ENCODE results near the gene SLC6A12. TPM values are rescaled to one million over a fixed set of nuclear protein-coding genes. Genes with fewer than 3 reads are reported as not detected.

SLC6A12 gene
- total RNA-seq, 1 donor from 2014 or later = 0.64 TPM

GRCh38 chr12:177336-177979 lies 36.5 kb downstream of the SLC6A12 start:
- Mint-ChIP-seq H3K27ac (ENCODE audit: unreplicated experiment) (peak overlapping the region; percentile 98), H3K36me3 (ENCODE audit: unreplicated experiment) (peaks cover 4% of the 10 kb centered on the region), H3K4me3 (ENCODE audit: unreplicated experiment) (peak overlapping the region; percentile 61), H3K27me3 (ENCODE audit: unreplicated experiment) (peaks cover 32% of the 10 kb centered on the region), H3K4me1 (ENCODE audit: low read depth, unreplicated experiment) (peaks cover 49% of the 10 kb centered on the region), H3K9me3 (ENCODE audit: unreplicated experiment) (peaks cover 22% of the 10 kb centered on the region)
- TF ChIP-seq CTCF (IDR thresholded peaks at IDR 0.05; ENCODE audit: partially characterized antibody, unreplicated experiment) = no peak
- no peak for DNase-seq

GRCh38 chr12:176321-177181 lies 37.4 kb downstream of the SLC6A12 start:
- Mint-ChIP-seq H3K27ac (ENCODE audit: unreplicated experiment) (peak overlapping the region; percentile 98), H3K4me3 (ENCODE audit: unreplicated experiment) (peak overlapping the region; percentile 69), H3K36me3 (ENCODE audit: unreplicated experiment) (peaks cover 4% of the 10 kb centered on the region), H3K9me3 (ENCODE audit: unreplicated experiment) (peaks cover 23% of the 10 kb centered on the region), H3K4me1 (ENCODE audit: low read depth, unreplicated experiment) (peaks cover 56% of the 10 kb centered on the region), H3K27me3 (ENCODE audit: unreplicated experiment) (peaks cover 33% of the 10 kb centered on the region)
- peak; percentile 80 for DNase-seq
- TF ChIP-seq CTCF (IDR thresholded peaks at IDR 0.05; ENCODE audit: partially characterized antibody, unreplicated experiment) = no peak

- H3K27ac Mint-ChIP-seq (ENCODE audit: unreplicated experiment) = peak overlapping the region; percentile 98
- no peak overlapping the region for H3K4me3 Mint-ChIP-seq (ENCODE audit: unreplicated experiment)
- peaks cover 34% of the 10 kb centered on the region for H3K27me3 Mint-ChIP-seq (ENCODE audit: unreplicated experiment)
- TF ChIP-seq CTCF (IDR thresholded peaks at IDR 0.05; ENCODE audit: partially characterized antibody, unreplicated experiment) = no peak
- DNase-seq = no peak
- peaks cover 21% of the 10 kb centered on the region for H3K9me3 Mint-ChIP-seq (ENCODE audit: unreplicated experiment)
- H3K36me3 Mint-ChIP-seq (ENCODE audit: unreplicated experiment) = peaks cover 4% of the 10 kb centered on the region
- peaks cover 61% of the 10 kb centered on the region for H3K4me1 Mint-ChIP-seq (ENCODE audit: low read depth, unreplicated experiment)
Measured at GRCh38 chr12:175759-176158, 38.2 kb downstream of the SLC6A12 start.

- no peak for DNase-seq
- H3K9me3 Mint-ChIP-seq (ENCODE audit: unreplicated experiment) = peaks cover 21% of the 10 kb centered on the region
- H3K4me1 Mint-ChIP-seq (ENCODE audit: low read depth, unreplicated experiment) = peaks cover 59% of the 10 kb centered on the region
- no peak overlapping the region for H3K4me3 Mint-ChIP-seq (ENCODE audit: unreplicated experiment)
- TF ChIP-seq CTCF (IDR thresholded peaks at IDR 0.05; ENCODE audit: partially characterized antibody, unreplicated experiment) = no peak
- H3K27me3 Mint-ChIP-seq (ENCODE audit: unreplicated experiment) = peaks cover 34% of the 10 kb centered on the region
- H3K27ac Mint-ChIP-seq (ENCODE audit: unreplicated experiment) = peak overlapping the region; percentile 98
- peaks cover 2% of the 10 kb centered on the region for H3K36me3 Mint-ChIP-seq (ENCODE audit: unreplicated experiment)
Measured at GRCh38 chr12:175250-175649, 38.7 kb downstream of the SLC6A12 start.

- peaks cover 15% of the 10 kb centered on the region for H3K9me3 Mint-ChIP-seq (ENCODE audit: unreplicated experiment)
- H3K36me3 Mint-ChIP-seq (ENCODE audit: unreplicated experiment) = no peaks in the 10 kb centered on the region
- no peak for TF ChIP-seq CTCF (IDR thresholded peaks at IDR 0.05; ENCODE audit: partially characterized antibody, unreplicated experiment)
Measured at GRCh38 chr12:174596-174995, 39.4 kb downstream of the SLC6A12 start.

More at GRCh38 chr12:174596-174995, 39.4 kb downstream of the SLC6A12 start:
- peaks cover 59% of the 10 kb centered on the region for H3K4me1 Mint-ChIP-seq (ENCODE audit: low read depth, unreplicated experiment)
- H3K4me3 Mint-ChIP-seq (ENCODE audit: unreplicated experiment) = no peak overlapping the region
- DNase-seq = no peak
- H3K27ac Mint-ChIP-seq (ENCODE audit: unreplicated experiment) = no peak overlapping the region
- peaks cover 34% of the 10 kb centered on the region for H3K27me3 Mint-ChIP-seq (ENCODE audit: unreplicated experiment)

All from glutamatergic neuron (in vitro differentiated cells).